Adrenal gland (tissue), 5 donors: ENCODE results near the gene S100A2.

Experiments used
- POLR2A ChIP-seq, 2 donors: fragments of 450-650 bp; IDR thresholded peaks; one replicate each; pipeline ENCODE4 v1.6.1; 2017; ENCODE audit warnings: antibody characterized with exemption in 2 of 2, mild to moderate bottlenecking in 2 of 2, moderate library complexity in 1 of 2
- TF ChIP-seq, protein P1 (sequence below), 6 experiments: fragments of 450-650 bp in 4 of 6; fragments of 200-600 bp in 2 of 6; sonication (generic) in 1 of 6; IDR thresholded peaks; 1 replicate in 5 of 6; 2 replicates in 1 of 6; pipeline versions ENCODE4 v1.5.1 to v1.8.0; 2016 to 2021; ENCODE audit warnings: antibody characterized with exemption in 6 of 6, mild to moderate bottlenecking in 2 of 6, moderate library complexity in 1 of 6
- donor health status: DM: no; HTN: no; CAD: no.

DNA sequence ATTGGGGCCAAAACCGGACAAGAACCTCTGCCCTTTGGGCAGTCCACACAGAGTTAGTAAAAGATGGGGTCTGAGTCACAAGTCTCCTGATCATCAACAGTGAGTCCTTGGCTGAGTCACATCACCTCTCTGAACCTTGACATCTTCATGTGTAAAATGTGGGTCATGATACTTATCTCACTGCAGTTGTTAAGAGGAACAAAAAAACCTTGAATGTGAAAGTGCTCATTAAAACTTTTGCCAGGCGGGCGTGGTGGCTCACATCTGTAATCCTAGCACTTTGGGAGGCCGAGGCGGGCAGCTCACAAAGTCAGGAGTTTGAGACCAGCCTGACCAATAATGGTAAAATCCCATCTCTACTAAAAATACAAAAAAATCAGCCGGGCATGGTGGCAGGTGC, 31.6 kb upstream of the S100A2 start:
- TF ChIP-seq, protein P1, sequence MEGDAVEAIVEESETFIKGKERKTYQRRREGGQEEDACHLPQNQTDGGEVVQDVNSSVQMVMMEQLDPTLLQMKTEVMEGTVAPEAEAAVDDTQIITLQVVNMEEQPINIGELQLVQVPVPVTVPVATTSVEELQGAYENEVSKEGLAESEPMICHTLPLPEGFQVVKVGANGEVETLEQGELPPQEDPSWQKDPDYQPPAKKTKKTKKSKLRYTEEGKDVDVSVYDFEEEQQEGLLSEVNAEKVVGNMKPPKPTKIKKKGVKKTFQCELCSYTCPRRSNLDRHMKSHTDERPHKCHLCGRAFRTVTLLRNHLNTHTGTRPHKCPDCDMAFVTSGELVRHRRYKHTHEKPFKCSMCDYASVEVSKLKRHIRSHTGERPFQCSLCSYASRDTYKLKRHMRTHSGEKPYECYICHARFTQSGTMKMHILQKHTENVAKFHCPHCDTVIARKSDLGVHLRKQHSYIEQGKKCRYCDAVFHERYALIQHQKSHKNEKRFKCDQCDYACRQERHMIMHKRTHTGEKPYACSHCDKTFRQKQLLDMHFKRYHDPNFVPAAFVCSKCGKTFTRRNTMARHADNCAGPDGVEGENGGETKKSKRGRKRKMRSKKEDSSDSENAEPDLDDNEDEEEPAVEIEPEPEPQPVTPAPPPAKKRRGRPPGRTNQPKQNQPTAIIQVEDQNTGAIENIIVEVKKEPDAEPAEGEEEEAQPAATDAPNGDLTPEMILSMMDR (IDR thresholded peaks at IDR 0.05): no peak
- no peak for TF ChIP-seq POLR2A (IDR thresholded peaks at IDR 0.05)
